ENCODE data around the gene SHLD1. TPM values are rescaled to one million over a fixed set of nuclear protein-coding genes. Genes with fewer than 3 reads are reported as not detected.
A peak's percentile ranks its signal among the peaks of the same experiment; 100 is the strongest.
"Not testable (repeated sequence)": the region's sequence is repeated elsewhere in the genome, so short reads cannot be mapped to it uniquely, and the experiment has no call there.

The SHLD1 gene
- polyA plus RNA-seq: 1 to 10 TPM; 3.4 to 4.9 TPM

GRCh38 chr20:5749952-5750779 lies at the start of gene SHLD1:
Gene SHLD1, plus strand, starts transcription at chr20:5750401. Its CDS starts 22,465 bp downstream, at chr20:5772866.
- 16 to 17% methylated on average over 27 of the region's 27 CpGs for WGBS, 2 donors
- H3K4me3 ChIP-seq (ENCODE audit: low read depth in 1 of 2, low read length in 2 of 2): peak within 1 kb of the TSS; percentile 47 to 84
- H3K27ac ChIP-seq (ENCODE audit: low read depth in 2 of 2, low read length in 1 of 2): peak within 1 kb of the TSS; percentile 86 to 93
- peaks cover 0 to 2% of the 10 kb centered on the region in 2 donors for H3K36me3 ChIP-seq (ENCODE audit: control insufficient read depth in 2 of 2, insufficient read depth in 2 of 2, low read length in 1 of 2)
- no peaks in the 10 kb centered on the region for H3K9me3 ChIP-seq (ENCODE audit: control insufficient read depth in 2 of 2, insufficient read depth in 1 of 2, low read depth in 1 of 2, low read length in 1 of 2)
- no peaks in the 10 kb centered on the region for H3K27me3 ChIP-seq (ENCODE audit: control insufficient read depth in 1 of 2, insufficient read depth in 2 of 2, low read length in 2 of 2)
- no peaks in the 10 kb centered on the region for H3K4me1 ChIP-seq (ENCODE audit: control insufficient read depth in 2 of 2, insufficient read depth in 2 of 2, low read length in 1 of 2)

- not testable (repeated sequence) for H3K36me3 ChIP-seq (ENCODE audit: control insufficient read depth in 2 of 2, insufficient read depth in 2 of 2, low read length in 1 of 2); H3K27ac ChIP-seq (ENCODE audit: low read depth in 2 of 2, low read length in 1 of 2); H3K4me3 ChIP-seq (ENCODE audit: low read depth in 1 of 2, low read length in 2 of 2); H3K27me3 ChIP-seq (ENCODE audit: control insufficient read depth in 1 of 2, insufficient read depth in 2 of 2, low read length in 2 of 2); H3K4me1 ChIP-seq (ENCODE audit: control insufficient read depth in 2 of 2, insufficient read depth in 2 of 2, low read length in 1 of 2); H3K9me3 ChIP-seq (ENCODE audit: control insufficient read depth in 2 of 2, insufficient read depth in 1 of 2, low read depth in 1 of 2, low read length in 1 of 2)
- WGBS, 2 donors: 80 to 84% methylated on average over 4 of the region's 5 CpGs
These were observed 47.9 kb upstream of the SHLD1 start for GRCh38 chr20:5702339-5702738.

DNA sequence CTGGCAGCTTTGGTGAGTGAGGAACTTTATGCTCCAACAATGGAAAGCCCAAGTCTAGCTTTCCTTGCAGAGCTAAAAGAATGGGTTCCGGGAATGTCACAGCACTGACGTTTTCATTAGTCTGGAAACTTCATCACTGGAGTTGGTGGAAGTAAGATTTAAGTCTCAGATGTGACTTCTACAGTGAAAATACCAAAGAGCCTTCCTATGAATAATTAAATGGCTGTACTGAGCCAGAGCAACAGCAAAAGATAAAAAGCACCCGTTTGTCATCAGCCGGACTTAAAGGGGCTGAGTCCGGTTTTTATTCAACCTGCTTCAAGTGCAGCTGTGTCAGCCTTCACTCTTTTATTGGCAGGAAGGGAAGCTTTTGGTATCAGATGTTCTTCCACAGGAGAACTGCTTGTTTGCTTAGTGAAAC lies 46.5 kb upstream of the SHLD1 start:
- WGBS, 2 donors: 21 to 31% methylated on average over 5 of the region's 5 CpGs
- Histone ChIP-seq H3K4me3 (ENCODE audit: low read depth in 1 of 2, low read length in 2 of 2) (no peak overlapping the region), H3K27ac (ENCODE audit: low read depth in 2 of 2, low read length in 1 of 2) (no peak overlapping the region), H3K27me3 (ENCODE audit: control insufficient read depth in 1 of 2, insufficient read depth in 2 of 2, low read length in 2 of 2) (no peaks in the 10 kb centered on the region), H3K9me3 (ENCODE audit: control insufficient read depth in 2 of 2, insufficient read depth in 1 of 2, low read depth in 1 of 2, low read length in 1 of 2) (no peaks in the 10 kb centered on the region), H3K4me1 (ENCODE audit: control insufficient read depth in 2 of 2, insufficient read depth in 2 of 2, low read length in 1 of 2) (no peaks in the 10 kb centered on the region), H3K36me3 (ENCODE audit: control insufficient read depth in 2 of 2, insufficient read depth in 2 of 2, low read length in 1 of 2) (no peaks in the 10 kb centered on the region)

- no peaks in the 10 kb centered on the region for H3K27me3 ChIP-seq (ENCODE audit: control insufficient read depth in 1 of 2, insufficient read depth in 2 of 2, low read length in 2 of 2)
- H3K9me3 ChIP-seq (ENCODE audit: control insufficient read depth in 2 of 2, insufficient read depth in 1 of 2, low read depth in 1 of 2, low read length in 1 of 2): no peaks in the 10 kb centered on the region
- H3K27ac ChIP-seq (ENCODE audit: low read depth in 2 of 2, low read length in 1 of 2): no peak overlapping the region
- 74 to 79% methylated on average over 6 of the region's 6 CpGs for WGBS, 2 donors
- no peaks in the 10 kb centered on the region for H3K36me3 ChIP-seq (ENCODE audit: control insufficient read depth in 2 of 2, insufficient read depth in 2 of 2, low read length in 1 of 2)
- H3K4me3 ChIP-seq (ENCODE audit: low read depth in 1 of 2, low read length in 2 of 2): no peak overlapping the region
- H3K4me1 ChIP-seq (ENCODE audit: control insufficient read depth in 2 of 2, insufficient read depth in 2 of 2, low read length in 1 of 2): no peaks in the 10 kb centered on the region
These were observed 44.4 kb upstream of the SHLD1 start for GRCh38 chr20:5705827-5706226.

- no peaks in the 10 kb centered on the region for H3K27me3 ChIP-seq (ENCODE audit: control insufficient read depth in 1 of 2, insufficient read depth in 2 of 2, low read length in 2 of 2)
- H3K9me3 ChIP-seq (ENCODE audit: control insufficient read depth in 2 of 2, insufficient read depth in 1 of 2, low read depth in 1 of 2, low read length in 1 of 2): no peaks in the 10 kb centered on the region
- H3K36me3 ChIP-seq (ENCODE audit: control insufficient read depth in 2 of 2, insufficient read depth in 2 of 2, low read length in 1 of 2): no peaks in the 10 kb centered on the region
- no peak overlapping the region for H3K27ac ChIP-seq (ENCODE audit: low read depth in 2 of 2, low read length in 1 of 2)
- 90 to 93% methylated on average over 9 of the region's 9 CpGs for WGBS, 2 donors
- no peaks in the 10 kb centered on the region for H3K4me1 ChIP-seq (ENCODE audit: control insufficient read depth in 2 of 2, insufficient read depth in 2 of 2, low read length in 1 of 2)
- no peak overlapping the region for H3K4me3 ChIP-seq (ENCODE audit: low read depth in 1 of 2, low read length in 2 of 2)
These were observed 43.4 kb upstream of the SHLD1 start for GRCh38 chr20:5706797-5707196.

DNA sequence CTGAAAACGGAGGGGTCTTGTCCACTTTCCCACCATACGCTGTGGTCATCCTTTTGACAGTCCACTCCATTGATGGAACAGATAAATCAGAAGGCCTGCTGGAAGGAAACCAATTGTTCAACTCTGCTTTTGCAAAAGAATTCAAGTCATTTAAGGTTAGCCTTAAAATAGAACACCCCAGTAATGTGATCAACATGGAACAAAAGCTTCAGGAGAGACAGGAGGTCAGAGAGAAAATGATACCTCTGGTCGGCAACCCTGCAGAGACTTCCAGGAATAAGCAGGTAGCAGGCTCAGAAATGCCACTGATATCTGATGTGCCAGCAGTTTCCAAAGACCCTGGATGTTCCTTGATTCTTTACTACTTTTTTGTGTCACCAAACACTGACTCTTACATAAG lies 39.6 kb upstream of the SHLD1 start:
- Histone ChIP-seq H3K27ac (ENCODE audit: low read depth in 2 of 2, low read length in 1 of 2) (no peak overlapping the region), H3K4me3 (ENCODE audit: low read depth in 1 of 2, low read length in 2 of 2) (no peak overlapping the region), H3K36me3 (ENCODE audit: control insufficient read depth in 2 of 2, insufficient read depth in 2 of 2, low read length in 1 of 2) (no peaks in the 10 kb centered on the region), H3K9me3 (ENCODE audit: control insufficient read depth in 2 of 2, insufficient read depth in 1 of 2, low read depth in 1 of 2, low read length in 1 of 2) (peaks cover 0 to 4% of the 10 kb centered on the region in 2 donors), H3K27me3 (ENCODE audit: control insufficient read depth in 1 of 2, insufficient read depth in 2 of 2, low read length in 2 of 2) (no peaks in the 10 kb centered on the region), H3K4me1 (ENCODE audit: control insufficient read depth in 2 of 2, insufficient read depth in 2 of 2, low read length in 1 of 2) (no peaks in the 10 kb centered on the region)
- WGBS, 2 donors: 61 to 76% methylated on average over 3 of the region's 3 CpGs

- Histone ChIP-seq H3K27me3 (ENCODE audit: control insufficient read depth in 1 of 2, insufficient read depth in 2 of 2, low read length in 2 of 2) (no peaks in the 10 kb centered on the region), H3K9me3 (ENCODE audit: control insufficient read depth in 2 of 2, insufficient read depth in 1 of 2, low read depth in 1 of 2, low read length in 1 of 2) (peaks cover 0 to 4% of the 10 kb centered on the region in 2 donors), H3K4me3 (ENCODE audit: low read depth in 1 of 2, low read length in 2 of 2) (no peak overlapping the region), H3K36me3 (ENCODE audit: control insufficient read depth in 2 of 2, insufficient read depth in 2 of 2, low read length in 1 of 2) (no peaks in the 10 kb centered on the region), H3K27ac (ENCODE audit: low read depth in 2 of 2, low read length in 1 of 2) (no peak overlapping the region), H3K4me1 (ENCODE audit: control insufficient read depth in 2 of 2, insufficient read depth in 2 of 2, low read length in 1 of 2) (no peaks in the 10 kb centered on the region)
- 59 to 66% methylated on average over 4 of the region's 4 CpGs for WGBS, 2 donors
These were observed 35.8 kb upstream of the SHLD1 start for GRCh38 chr20:5714261-5715041.

DNA sequence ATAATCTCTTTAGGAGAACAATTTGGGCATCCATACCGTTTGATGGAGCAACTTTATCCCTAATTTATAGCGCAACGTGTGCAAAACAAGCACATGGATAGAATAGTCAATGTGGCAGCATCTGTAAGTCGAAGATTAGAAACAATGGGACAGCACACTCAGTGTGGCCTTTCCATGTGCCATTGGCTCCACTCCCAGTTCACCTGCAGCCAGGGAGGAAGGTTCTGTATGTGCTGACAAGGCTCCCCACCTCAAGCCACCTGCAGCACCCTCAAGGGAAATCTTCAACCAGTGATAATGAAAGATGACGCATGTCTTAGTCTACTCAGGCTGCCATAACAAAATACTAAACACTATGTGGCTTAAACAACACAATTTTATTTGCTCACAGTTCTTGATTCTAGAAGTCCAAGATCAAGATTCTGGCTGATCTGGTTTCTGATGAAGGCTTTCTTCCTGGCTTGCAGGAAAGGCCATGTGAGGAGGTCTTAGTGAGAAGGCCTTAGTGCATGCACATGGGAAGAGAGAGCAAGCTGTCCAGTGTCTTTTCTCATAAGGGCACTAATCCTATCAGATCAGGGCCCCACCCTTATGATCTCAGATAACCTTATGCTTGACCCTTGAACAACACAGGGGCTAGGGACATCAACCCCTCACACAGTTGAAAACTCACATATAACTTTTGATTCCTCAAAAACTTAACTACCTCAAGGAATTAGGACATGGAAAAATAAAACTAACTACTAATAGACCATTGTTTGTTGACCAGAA lies 34.9 kb upstream of the SHLD1 start:
- 84 to 89% methylated on average over 5 of the region's 5 CpGs for WGBS, 2 donors
- Histone ChIP-seq H3K9me3 (ENCODE audit: control insufficient read depth in 2 of 2, insufficient read depth in 1 of 2, low read depth in 1 of 2, low read length in 1 of 2) (peaks cover 0 to 4% of the 10 kb centered on the region in 2 donors), H3K27me3 (ENCODE audit: control insufficient read depth in 1 of 2, insufficient read depth in 2 of 2, low read length in 2 of 2) (no peaks in the 10 kb centered on the region), H3K4me1 (ENCODE audit: control insufficient read depth in 2 of 2, insufficient read depth in 2 of 2, low read length in 1 of 2) (no peaks in the 10 kb centered on the region), H3K4me3 (ENCODE audit: low read depth in 1 of 2, low read length in 2 of 2) (no peak overlapping the region), H3K27ac (ENCODE audit: low read depth in 2 of 2, low read length in 1 of 2) (no peak overlapping the region), H3K36me3 (ENCODE audit: control insufficient read depth in 2 of 2, insufficient read depth in 2 of 2, low read length in 1 of 2) (no peaks in the 10 kb centered on the region)

DNA sequence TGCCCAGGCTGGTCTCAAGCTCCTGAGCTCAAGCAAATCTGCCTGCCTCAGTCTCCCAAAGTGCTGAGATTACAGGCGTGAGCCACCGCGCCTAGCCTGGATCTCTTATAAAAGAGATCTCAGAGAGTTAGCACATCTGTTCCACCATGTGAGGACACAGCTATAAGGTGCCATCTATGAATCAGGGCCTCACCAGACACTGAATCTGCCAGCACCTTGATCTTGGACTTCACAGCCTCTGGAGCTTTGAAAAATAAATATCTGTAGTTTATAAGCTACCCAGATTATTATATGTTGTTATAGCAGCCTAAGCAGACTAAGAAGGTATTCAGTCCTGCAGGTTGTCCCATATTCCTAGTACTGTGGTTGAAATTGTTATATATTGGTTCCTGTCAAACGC lies 33.2 kb upstream of the SHLD1 start:
- Histone ChIP-seq H3K36me3 (ENCODE audit: control insufficient read depth in 2 of 2, insufficient read depth in 2 of 2, low read length in 1 of 2) (no peaks in the 10 kb centered on the region), H3K27me3 (ENCODE audit: control insufficient read depth in 1 of 2, insufficient read depth in 2 of 2, low read length in 2 of 2) (no peaks in the 10 kb centered on the region), H3K27ac (ENCODE audit: low read depth in 2 of 2, low read length in 1 of 2) (no peak overlapping the region), H3K9me3 (ENCODE audit: control insufficient read depth in 2 of 2, insufficient read depth in 1 of 2, low read depth in 1 of 2, low read length in 1 of 2) (peaks cover 0 to 4% of the 10 kb centered on the region in 2 donors), H3K4me3 (ENCODE audit: low read depth in 1 of 2, low read length in 2 of 2) (no peak overlapping the region), H3K4me1 (ENCODE audit: control insufficient read depth in 2 of 2, insufficient read depth in 2 of 2, low read length in 1 of 2) (no peaks in the 10 kb centered on the region)
- whole genome bisulfite sequencing, 2 donors: 97 to 98% methylated on average over 4 of the region's 4 CpGs
